Stimulated activated naive B cell treated with anti-CD40 and anti-IgM and Interleukin-4, amounts not matched to agents 10 μg/mL and 1 μg/mL and 100 μg/mL, for 72 hours (primary cell): ENCODE data around the gene TMEM229B.

ENCODE experiments used
- ATAC-seq, 2 donors: fragments of 150-1000 bp; cut with Tn5 transposase; replicated peaks; 2 replicates each; pipeline ENCODE4 v1.10.0; 2021; ENCODE audit warnings: moderate library complexity in 1 of 2
- DNase-seq: peaks from one replicate; pipeline ENCODE4 v3.0.0; 2021
- H3K27ac Mint-ChIP-seq: one replicate; pipeline ENCODE4 v1.8.0; 2022; ENCODE audit warnings: mild to moderate bottlenecking, mixed read lengths
- H3K27me3 Mint-ChIP-seq, 2 donors: one replicate each; pipeline ENCODE4 v1.8.0; 2022; ENCODE audit warnings: mixed read lengths in 2 of 2
- H3K36me3 Mint-ChIP-seq, 2 donors: one replicate each; pipeline ENCODE4 v1.8.0; 2022; ENCODE audit warnings: mixed read lengths in 2 of 2, mild to moderate bottlenecking in 1 of 2
- H3K4me1 Mint-ChIP-seq, 2 donors: one replicate each; pipeline ENCODE4 v1.8.0; 2022; ENCODE audit warnings: mixed read lengths in 2 of 2, mild to moderate bottlenecking in 1 of 2
- H3K4me3 Mint-ChIP-seq, 2 donors: one replicate each; pipeline ENCODE4 v1.8.0; 2022; ENCODE audit warnings: mild to moderate bottlenecking in 2 of 2, mixed read lengths in 2 of 2, moderate library complexity in 1 of 2
- H3K9me3 Mint-ChIP-seq, 2 donors: one replicate each; pipeline ENCODE4 v1.8.0; 2022; ENCODE audit warnings: mixed read lengths in 2 of 2, mild to moderate bottlenecking in 1 of 2

Gene TMEM229B

GRCh38 chr14:67523764-67524633, 35.5 kb upstream of the TMEM229B start:
- Mint-ChIP-seq H3K9me3 (no peaks in the 10 kb centered on the region), H3K27me3 (peaks cover 36 to 79% of the 10 kb centered on the region in 2 donors), H3K27ac (no peak overlapping the region), H3K4me1 (peaks cover 4 to 6% of the 10 kb centered on the region in 2 donors), H3K36me3 (no peaks in the 10 kb centered on the region), H3K4me3 (no peak overlapping the region)
- DNase-seq, result no peak
- ATAC-seq, result no peak

GRCh38 chr14:67522270-67522669, 33.7 kb upstream of the TMEM229B start:
- Mint-ChIP-seq H3K27me3 (peaks cover 29 to 64% of the 10 kb centered on the region in 2 donors), H3K9me3 (no peaks in the 10 kb centered on the region), H3K4me3 (no peak overlapping the region), H3K27ac (no peak overlapping the region), H3K36me3 (no peaks in the 10 kb centered on the region), H3K4me1 (peaks cover 4 to 6% of the 10 kb centered on the region in 2 donors)
- no peak for ATAC-seq
- DNase-seq, result no peak

- Mint-ChIP-seq H3K36me3 (no peaks in the 10 kb centered on the region), H3K27ac (no peak overlapping the region), H3K9me3 (no peaks in the 10 kb centered on the region), H3K4me1 (peaks cover 7 to 17% of the 10 kb centered on the region in 2 donors), H3K27me3 (peaks cover 22 to 48% of the 10 kb centered on the region in 2 donors), H3K4me3 (no peak overlapping the region)
- ATAC-seq (no peak), DNase-seq (no peak)
These were observed 32.0 kb upstream of the TMEM229B start for GRCh38 chr14:67520482-67520881.

GRCh38 chr14:67519406-67519805, 30.9 kb upstream of the TMEM229B start:
- Mint-ChIP-seq H3K36me3 (no peaks in the 10 kb centered on the region), H3K27me3 (peaks cover 17 to 43% of the 10 kb centered on the region in 2 donors), H3K4me1 (peaks cover 9 to 23% of the 10 kb centered on the region in 2 donors), H3K9me3 (no peaks in the 10 kb centered on the region), H3K27ac (no peak overlapping the region), H3K4me3 (no peak overlapping the region)
- DNase-seq, result no peak
- ATAC-seq, result no peak

GRCh38 chr14:67517083-67517482, 28.6 kb upstream of the TMEM229B start:
- Mint-ChIP-seq H3K4me1 (peaks cover 19 to 45% of the 10 kb centered on the region in 2 donors), H3K27me3 (peaks cover 8 to 20% of the 10 kb centered on the region in 2 donors), H3K27ac (no peak overlapping the region)

GRCh38 chr14:67516676-67517075, 28.2 kb upstream of the TMEM229B start:
- Mint-ChIP-seq H3K9me3 (no peaks in the 10 kb centered on the region), H3K36me3 (no peaks in the 10 kb centered on the region), H3K4me3 (peak overlapping the region in 1 of 2 donors; percentile 8), H3K27ac (no peak overlapping the region), H3K4me1 (peaks cover 19 to 45% of the 10 kb centered on the region in 2 donors), H3K27me3 (peaks cover 7 to 15% of the 10 kb centered on the region in 2 donors)
- ATAC-seq (no peak), DNase-seq (no peak)

More at GRCh38 chr14:67517083-67517482, 28.6 kb upstream of the TMEM229B start:
- ATAC-seq (no peak), DNase-seq (no peak)
- H3K36me3 Mint-ChIP-seq, result no peaks in the 10 kb centered on the region
- no peak overlapping the region for H3K4me3 Mint-ChIP-seq
- H3K9me3 Mint-ChIP-seq, result no peaks in the 10 kb centered on the region

GRCh38 chr14:67515386-67516079, 27.0 kb upstream of the TMEM229B start:
- no peaks in the 10 kb centered on the region for H3K36me3 Mint-ChIP-seq
- peaks cover 0 to 6% of the 10 kb centered on the region in 2 donors for H3K27me3 Mint-ChIP-seq
- no peaks in the 10 kb centered on the region for H3K9me3 Mint-ChIP-seq
- H3K4me1 Mint-ChIP-seq, result peaks cover 19 to 45% of the 10 kb centered on the region in 2 donors
- peak; percentile 11 for DNase-seq
- peak overlapping the region; percentile 92 to 94 for H3K4me3 Mint-ChIP-seq
- no peak overlapping the region for H3K27ac Mint-ChIP-seq
- peak; percentile 74 for ATAC-seq

- DNase-seq (peak; percentile 20), ATAC-seq (peak; percentile 56 to 59)
- Mint-ChIP-seq H3K27me3 (peaks cover 0 to 3% of the 10 kb centered on the region in 2 donors), H3K9me3 (no peaks in the 10 kb centered on the region), H3K4me3 (peak overlapping the region; percentile 92 to 94), H3K27ac (peak overlapping the region; percentile 89), H3K4me1 (peaks cover 19 to 45% of the 10 kb centered on the region in 2 donors), H3K36me3 (no peaks in the 10 kb centered on the region)
These were observed 26.3 kb upstream of the TMEM229B start for GRCh38 chr14:67514650-67515385.

- peak overlapping the region; percentile 92 to 94 for H3K4me3 Mint-ChIP-seq
- H3K4me1 Mint-ChIP-seq, result peaks cover 19 to 45% of the 10 kb centered on the region in 2 donors
- H3K27ac Mint-ChIP-seq, result peak overlapping the region; percentile 80
- no peaks in the 10 kb centered on the region for H3K27me3 Mint-ChIP-seq
- no peaks in the 10 kb centered on the region for H3K9me3 Mint-ChIP-seq
- no peak for DNase-seq
- ATAC-seq, result no peak
- H3K36me3 Mint-ChIP-seq, result no peaks in the 10 kb centered on the region
These were observed 25.7 kb upstream of the TMEM229B start for GRCh38 chr14:67514203-67514607.

- Mint-ChIP-seq H3K4me1 (peaks cover 23 to 45% of the 10 kb centered on the region in 2 donors), H3K4me3 (peak overlapping the region; percentile 74 to 92), H3K9me3 (no peaks in the 10 kb centered on the region), H3K27me3 (no peaks in the 10 kb centered on the region), H3K27ac (peak overlapping the region; percentile 80), H3K36me3 (no peaks in the 10 kb centered on the region)
- DNase-seq, result no peak
- ATAC-seq, result no peak
These were observed 25.1 kb upstream of the TMEM229B start for GRCh38 chr14:67513631-67514108.

- Mint-ChIP-seq H3K36me3 (peaks cover 0 to 1% of the 10 kb centered on the region in 2 donors), H3K4me1 (peaks cover 25 to 45% of the 10 kb centered on the region in 2 donors), H3K4me3 (no peak overlapping the region), H3K9me3 (no peaks in the 10 kb centered on the region), H3K27ac (no peak overlapping the region), H3K27me3 (no peaks in the 10 kb centered on the region)
- ATAC-seq (no peak), DNase-seq (no peak)
These were observed 24.2 kb upstream of the TMEM229B start for GRCh38 chr14:67512463-67513310.

- no peak for DNase-seq
- ATAC-seq, result no peak
- no peak overlapping the region for H3K27ac Mint-ChIP-seq
- peaks cover 21 to 32% of the 10 kb centered on the region in 2 donors for H3K4me1 Mint-ChIP-seq
- H3K27me3 Mint-ChIP-seq, result no peaks in the 10 kb centered on the region
- no peaks in the 10 kb centered on the region for H3K9me3 Mint-ChIP-seq
- no peak overlapping the region for H3K4me3 Mint-ChIP-seq
- H3K36me3 Mint-ChIP-seq, result peaks cover 0 to 1% of the 10 kb centered on the region in 2 donors
These were observed 22.3 kb upstream of the TMEM229B start for GRCh38 chr14:67510836-67511235.

- H3K4me3 Mint-ChIP-seq, result no peak overlapping the region
- H3K4me1 Mint-ChIP-seq, result peaks cover 18 to 27% of the 10 kb centered on the region in 2 donors
- ATAC-seq (no peak), DNase-seq (no peak)
- no peak overlapping the region for H3K27ac Mint-ChIP-seq
- H3K27me3 Mint-ChIP-seq, result no peaks in the 10 kb centered on the region
- peaks cover 0 to 1% of the 10 kb centered on the region in 2 donors for H3K36me3 Mint-ChIP-seq
- H3K9me3 Mint-ChIP-seq, result no peaks in the 10 kb centered on the region
These were observed 21.6 kb upstream of the TMEM229B start for GRCh38 chr14:67510121-67510520.
